ENCODE data around the gene SAMD11.
"Not testable (repeated sequence)": the region's sequence is repeated elsewhere in the genome, so short reads cannot be mapped to it uniquely, and the experiment has no call there.

GRCh38 chr1:877209-877986 lies 46.3 kb upstream of the SAMD11 start:
- TF ChIP-seq TAF1 (IDR thresholded peaks at IDR 0.05; ENCODE audit: borderline replicate concordance, low read depth, low read length); POLR2A (IDR thresholded peaks at IDR 0.05; ENCODE audit: low read depth, low read length); POLR2AphosphoS5 (IDR thresholded peaks at IDR 0.05; ENCODE audit: low read depth, low read length): not testable (repeated sequence)
